ENCODE results near the gene CABLES2.

- TF ChIP-seq CTCF (conservative IDR thresholded peaks at IDR 0.05; ENCODE audit: low read length), result no peak
- TF ChIP-seq EZH2phosphoT487 (IDR thresholded peaks at IDR 0.05; ENCODE audit: borderline replicate concordance, low read depth, low read length), result no peak
These were observed 4.5 kb downstream of the CABLES2 start for GRCh38 chr20:62402456-62403150.

All from OCI-LY7 (cell line).